ENCODE measurements around the gene RRP9.
"Not testable (repeated sequence)": the region's sequence is repeated elsewhere in the genome, so short reads cannot be mapped to it uniquely, and the experiment has no call there.

The RRP9 gene

GRCh38 chr3:51937014-51937413 is 4.7 kb downstream of the RRP9 start:
- no peak for DNase-seq

GRCh38 chr3:51935886-51936755 is 5.6 kb downstream of the RRP9 start:
- no peak for DNase-seq

GRCh38 chr3:51934991-51935885 is 6.5 kb downstream of the RRP9 start:
- no peak for DNase-seq

- DNase-seq: no peak
Observed at GRCh38 chr3:51934139-51934850, 7.4 kb downstream of the RRP9 start.

- DNase-seq: no peak
Observed at GRCh38 chr3:51933471-51934138, 8.1 kb downstream of the RRP9 start.

- no peak for DNase-seq
Observed at GRCh38 chr3:51932471-51933370, 9.0 kb downstream of the RRP9 start.

GRCh38 chr3:51931756-51932155 is 9.9 kb downstream of the RRP9 start:
- no peak for DNase-seq

GRCh38 chr3:51930439-51930838 is 11.3 kb downstream of the RRP9 start:
- DNase-seq: no peak

GRCh38 chr3:51929420-51930003 is 12.2 kb downstream of the RRP9 start:
- no peak for DNase-seq

- DNase-seq: not testable (repeated sequence)
Observed at GRCh38 chr3:51928981-51929380, 12.7 kb downstream of the RRP9 start.

- no peak for DNase-seq
Observed at GRCh38 chr3:51928438-51928837, 13.3 kb downstream of the RRP9 start.

- DNase-seq: no peak
Observed at GRCh38 chr3:51927061-51927977, 14.4 kb downstream of the RRP9 start.

GRCh38 chr3:51921081-51921578 is 20.6 kb downstream of the RRP9 start:
- no peak for DNase-seq

GRCh38 chr3:51916418-51916817 is 25.3 kb downstream of the RRP9 start:
- no peak for DNase-seq

GRCh38 chr3:51908026-51908425 is 33.7 kb downstream of the RRP9 start:
- no peak for DNase-seq

- DNase-seq: no peak
Observed at GRCh38 chr3:51904034-51904823, 37.5 kb downstream of the RRP9 start.

GRCh38 chr3:51902361-51902760 is 39.3 kb downstream of the RRP9 start:
- not testable (repeated sequence) for DNase-seq

GRCh38 chr3:51900043-51900442 is 41.7 kb downstream of the RRP9 start:
- DNase-seq: not testable (repeated sequence)

- DNase-seq: no peak
Observed at GRCh38 chr3:51897391-51897790, 44.3 kb downstream of the RRP9 start.
